Posterior cingulate gyrus (tissue), 11 donors: ENCODE measurements around the gene RGS1.

Experiments used
- DNase-seq, 10 donors: peaks; one replicate each; pipeline versions ENCODE4 v3.0.0 to v3.0.0-alpha.2; 2020 to 2021; ENCODE audit warnings: mixed read lengths in 3 of 10
- intact Hi-C: fragments of 100-400 bp; cut with DNase I; formaldehyde crosslinking; loops from one replicate; pipeline ENCODE4 v1.15.1; 2023

Gene RGS1

GRCh38 chr1:192552760-192553191, 22.8 kb upstream of the RGS1 start:
- no peak for DNase-seq

GRCh38 chr1:192553741-192554140, 21.8 kb upstream of the RGS1 start:
- intact Hi-C loops: no loop called here
- DNase-seq: no peak

More at GRCh38 chr1:192552760-192553191, 22.8 kb upstream of the RGS1 start:
- intact Hi-C loops: no loop called here

- DNase-seq: no peak
- intact Hi-C loops: no loop called here
Measured at GRCh38 chr1:192554904-192555303, 20.7 kb upstream of the RGS1 start.

GRCh38 chr1:192555399-192555798, 20.2 kb upstream of the RGS1 start:
- DNase-seq: no peak
- intact Hi-C loops: no loop called here

- intact Hi-C loops: no loop called here
- no peak for DNase-seq
Measured at GRCh38 chr1:192557841-192558595, 17.6 kb upstream of the RGS1 start.

GRCh38 chr1:192559115-192560006, 16.2 kb upstream of the RGS1 start:
- intact Hi-C loops: no loop called here
- no peak for DNase-seq

GRCh38 chr1:192561301-192561700, 14.3 kb upstream of the RGS1 start:
- no peak for DNase-seq
- intact Hi-C loops: no loop called here

GRCh38 chr1:192563129-192563528, 12.4 kb upstream of the RGS1 start:
- intact Hi-C loops: no loop called here
- DNase-seq: no peak

GRCh38 chr1:192564099-192564498, 11.5 kb upstream of the RGS1 start:
- intact Hi-C loops: no loop called here
- DNase-seq: no peak

- intact Hi-C loops: no loop called here
Measured at GRCh38 chr1:192565946-192566345, 9.6 kb upstream of the RGS1 start.

GRCh38 chr1:192566657-192567056, 8.9 kb upstream of the RGS1 start:
- intact Hi-C loops: no loop called here
- DNase-seq: no peak

More at GRCh38 chr1:192565946-192566345, 9.6 kb upstream of the RGS1 start:
- no peak for DNase-seq

GRCh38 chr1:192568063-192568462, 7.5 kb upstream of the RGS1 start:
- intact Hi-C loops: no loop called here
- DNase-seq: no peak

GRCh38 chr1:192571668-192572067, 3.9 kb upstream of the RGS1 start:
- DNase-seq: no peak
- intact Hi-C loops: no loop called here

GRCh38 chr1:192573499-192573898, 2.1 kb upstream of the RGS1 start:
- intact Hi-C loops: no loop called here
- no peak for DNase-seq

GRCh38 chr1:192574073-192574472, 1.5 kb upstream of the RGS1 start:
- intact Hi-C loops: no loop called here
- DNase-seq: no peak

GRCh38 chr1:192576190-192577144, 894 bp downstream of the RGS1 start:
- intact Hi-C loops: no loop called here
- no peak for DNase-seq

GRCh38 chr1:192577145-192578140, 1.9 kb downstream of the RGS1 start:
- intact Hi-C loops: no loop called here
- no peak for DNase-seq

GRCh38 chr1:192578144-192578909, 2.8 kb downstream of the RGS1 start:
- no peak for DNase-seq
- intact Hi-C loops: no loop called here
